Measurements from ENCODE around the gene SDC3. TPM values are rescaled to one million over a fixed set of nuclear protein-coding genes. Genes with fewer than 3 reads are reported as not detected.

SDC3 gene
- total and polyA plus RNA-seq, 2 donors (not counting 1 experiment from before 2014, with no cell fraction given), result 0.30 to 4.6 TPM

DNA sequence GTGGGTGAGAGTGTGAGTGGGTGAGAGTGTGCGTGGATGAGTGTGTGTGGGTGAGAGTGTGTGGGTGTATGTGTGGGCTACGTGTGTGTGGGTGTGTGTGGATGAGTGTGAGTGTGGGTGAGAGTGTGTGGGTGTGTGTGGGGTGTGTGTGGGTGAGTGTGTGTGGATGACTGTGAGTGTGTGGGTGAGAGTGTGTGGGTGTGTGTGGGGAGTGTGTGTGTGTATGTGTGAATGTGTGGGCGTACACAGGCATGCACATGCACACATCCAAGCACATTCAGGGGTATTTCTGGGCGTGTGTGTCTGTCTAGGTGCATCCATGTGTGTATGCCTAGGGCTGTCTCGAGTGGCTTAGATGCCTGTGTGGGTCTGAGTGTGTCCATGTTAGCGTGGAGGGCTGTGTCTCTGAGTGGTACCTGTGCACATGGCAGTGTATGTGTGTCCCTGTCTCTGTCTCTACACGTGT, 14.0 kb downstream of the SDC3 start:
- Histone ChIP-seq H3K36me3 (replicated peaks in 1 of 2; ENCODE audit: control extremely low read depth in 1 of 2, control insufficient read depth in 1 of 2, extremely low read depth in 1 of 2, insufficient read depth in 2 of 2, low read length in 1 of 2) (no peaks in the 10 kb centered on the region), H3K4me3 (ENCODE audit: control extremely low read depth in 1 of 5, extremely low read depth in 1 of 5, insufficient read depth in 1 of 5, low read depth in 2 of 5, low read length in 4 of 5) (no peak overlapping the region), H3K4me1 (ENCODE audit: control insufficient read depth in 2 of 2, insufficient read depth in 2 of 2, low read length in 2 of 2) (peaks cover 13 to 22% of the 10 kb centered on the region in 2 donors), H3K27me3 (replicated peaks in 1 of 4; ENCODE audit: control extremely low read depth in 1 of 4, control insufficient read depth in 3 of 4, insufficient read depth in 4 of 4, low read length in 3 of 4) (peaks cover 0 to 29% (median 10%) of the 10 kb centered on the region in 4 experiments), H4K20me1 (ENCODE audit: control insufficient read depth, insufficient read depth, low read length, poor library complexity, severe bottlenecking) (no peaks in the 10 kb centered on the region), H3K9ac (ENCODE audit: low read length) (no peak overlapping the region), H3K9me3 (ENCODE audit: control extremely low read depth in 1 of 3, control insufficient read depth in 2 of 3, insufficient read depth in 1 of 3, low read length in 2 of 3) (peaks cover 0 to 7% (median 0%) of the 10 kb centered on the region in 3 donors), H3K4me2 (replicated peaks; ENCODE audit: low read depth, low read length, poor library complexity, severe bottlenecking) (no peak overlapping the region), H3K79me2 (ENCODE audit: control insufficient read depth, insufficient read depth, low read length) (no peaks in the 10 kb centered on the region), H2AFZ (ENCODE audit: insufficient read depth, low read depth, low read length, poor library complexity, severe bottlenecking) (no peak overlapping the region), H3K27ac (ENCODE audit: low read length in 2 of 2) (no peak overlapping the region)
- WGBS (ENCODE audit: insufficient coverage), result 62% methylated on average over 5 of the region's 7 CpGs
- intact Hi-C loops (cut with micrococcal nuclease), result no loop called here
- Mint-ChIP-seq H3K4me1 (peaks cover 20% of the 10 kb centered on the region), H3K27ac (no peak overlapping the region), H3K27me3 (peaks cover 34% of the 10 kb centered on the region), H3K9me3 (ENCODE audit: insufficient read depth) (no peaks in the 10 kb centered on the region), H3K4me3 (no peak overlapping the region)
- DNase-seq, result no peak
- CTCF ChIA-PET, result no interaction called here
- TF ChIP-seq, protein P1, sequence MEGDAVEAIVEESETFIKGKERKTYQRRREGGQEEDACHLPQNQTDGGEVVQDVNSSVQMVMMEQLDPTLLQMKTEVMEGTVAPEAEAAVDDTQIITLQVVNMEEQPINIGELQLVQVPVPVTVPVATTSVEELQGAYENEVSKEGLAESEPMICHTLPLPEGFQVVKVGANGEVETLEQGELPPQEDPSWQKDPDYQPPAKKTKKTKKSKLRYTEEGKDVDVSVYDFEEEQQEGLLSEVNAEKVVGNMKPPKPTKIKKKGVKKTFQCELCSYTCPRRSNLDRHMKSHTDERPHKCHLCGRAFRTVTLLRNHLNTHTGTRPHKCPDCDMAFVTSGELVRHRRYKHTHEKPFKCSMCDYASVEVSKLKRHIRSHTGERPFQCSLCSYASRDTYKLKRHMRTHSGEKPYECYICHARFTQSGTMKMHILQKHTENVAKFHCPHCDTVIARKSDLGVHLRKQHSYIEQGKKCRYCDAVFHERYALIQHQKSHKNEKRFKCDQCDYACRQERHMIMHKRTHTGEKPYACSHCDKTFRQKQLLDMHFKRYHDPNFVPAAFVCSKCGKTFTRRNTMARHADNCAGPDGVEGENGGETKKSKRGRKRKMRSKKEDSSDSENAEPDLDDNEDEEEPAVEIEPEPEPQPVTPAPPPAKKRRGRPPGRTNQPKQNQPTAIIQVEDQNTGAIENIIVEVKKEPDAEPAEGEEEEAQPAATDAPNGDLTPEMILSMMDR (IDR thresholded peaks at IDR 0.05), result no peak
- TF ChIP-seq EZH2 (IDR thresholded peaks at IDR 0.05; ENCODE audit: borderline replicate concordance, insufficient read depth, low read depth, low read length, poor library complexity, severe bottlenecking), result no peak
- POLR2A ChIA-PET, result no interaction called here
- no peak for ATAC-seq (ENCODE audit: low read depth)

DNA sequence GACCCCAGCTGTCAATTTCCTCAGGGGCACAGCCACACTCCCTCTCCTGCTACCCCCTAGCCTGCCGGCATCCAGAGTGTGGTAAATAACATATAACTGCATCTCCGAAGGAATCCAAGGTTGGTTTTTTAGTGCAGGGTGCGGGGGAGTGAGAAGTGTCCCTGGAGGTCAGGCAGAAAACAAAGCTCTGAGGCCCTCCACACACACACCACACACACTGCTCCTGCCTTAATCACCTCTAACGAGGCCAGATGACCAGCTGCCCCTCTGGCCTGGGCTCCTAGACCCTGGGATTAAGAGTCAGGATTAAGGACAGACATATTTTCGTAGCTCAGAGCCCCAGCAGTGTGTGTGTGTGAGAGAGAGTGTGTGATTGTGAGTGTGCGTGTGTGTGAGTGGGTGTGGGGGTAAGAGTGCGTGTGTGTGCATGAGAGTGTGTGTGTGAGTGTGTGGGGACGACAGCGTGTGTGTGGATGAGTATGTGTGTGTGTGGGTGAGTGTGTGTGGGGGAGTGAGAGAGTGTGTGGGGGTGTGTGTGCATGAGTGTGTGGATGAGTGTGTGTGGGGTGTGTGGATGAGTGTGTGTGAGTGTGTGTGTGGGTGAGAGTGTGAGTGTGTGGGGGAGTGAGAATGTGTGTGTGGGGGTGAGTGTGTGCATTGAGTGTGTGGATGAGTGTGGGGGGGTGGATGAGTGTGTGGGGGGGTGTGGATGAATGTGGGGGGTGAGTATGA, 14.6 kb downstream of the SDC3 start:
- CTCF ChIA-PET, result no interaction called here
- peaks cover 40% of the 10 kb centered on the region for H3K27me3 Mint-ChIP-seq
- WGBS (ENCODE audit: insufficient coverage), result 84% methylated on average over 6 of the region's 9 CpGs

More for the DNA sequence above, 14.6 kb downstream of the SDC3 start:
- DNase-seq (no peak), ATAC-seq (ENCODE audit: low read depth) (no peak)
- H3K4me3 Mint-ChIP-seq, result no peak overlapping the region
- peaks cover 0 to 7% (median 0%) of the 10 kb centered on the region in 3 donors for H3K9me3 ChIP-seq (ENCODE audit: control extremely low read depth in 1 of 3, control insufficient read depth in 2 of 3, insufficient read depth in 1 of 3, low read length in 2 of 3)
- no peaks in the 10 kb centered on the region for H4K20me1 ChIP-seq (ENCODE audit: control insufficient read depth, insufficient read depth, low read length, poor library complexity, severe bottlenecking)
- no peaks in the 10 kb centered on the region for H3K9me3 Mint-ChIP-seq (ENCODE audit: insufficient read depth)
- H3K4me1 ChIP-seq (ENCODE audit: control insufficient read depth in 2 of 2, insufficient read depth in 2 of 2, low read length in 2 of 2), result peaks cover 13 to 22% of the 10 kb centered on the region in 2 donors
- H2AFZ ChIP-seq (ENCODE audit: insufficient read depth, low read depth, low read length, poor library complexity, severe bottlenecking), result no peak overlapping the region
- H3K4me2 ChIP-seq (replicated peaks; ENCODE audit: low read depth, low read length, poor library complexity, severe bottlenecking), result no peak overlapping the region
- H3K9ac ChIP-seq (ENCODE audit: low read length), result no peak overlapping the region
- no peak overlapping the region for H3K27ac ChIP-seq (ENCODE audit: low read length in 2 of 2)
- H3K4me3 ChIP-seq (ENCODE audit: control extremely low read depth in 1 of 5, extremely low read depth in 1 of 5, insufficient read depth in 1 of 5, low read depth in 2 of 5, low read length in 4 of 5), result no peak overlapping the region
- H3K4me1 Mint-ChIP-seq, result peaks cover 16% of the 10 kb centered on the region
- POLR2A ChIA-PET, result no interaction called here
- no peaks in the 10 kb centered on the region for H3K79me2 ChIP-seq (ENCODE audit: control insufficient read depth, insufficient read depth, low read length)
- no peak overlapping the region for H3K27ac Mint-ChIP-seq
- no peaks in the 10 kb centered on the region for H3K36me3 ChIP-seq (replicated peaks in 1 of 2; ENCODE audit: control extremely low read depth in 1 of 2, control insufficient read depth in 1 of 2, extremely low read depth in 1 of 2, insufficient read depth in 2 of 2, low read length in 1 of 2)
- peaks cover 0 to 33% (median 12%) of the 10 kb centered on the region in 4 experiments for H3K27me3 ChIP-seq (replicated peaks in 1 of 4; ENCODE audit: control extremely low read depth in 1 of 4, control insufficient read depth in 3 of 4, insufficient read depth in 4 of 4, low read length in 3 of 4)
- intact Hi-C loops (cut with micrococcal nuclease), result no loop called here
- TF ChIP-seq, protein P1 (IDR thresholded peaks at IDR 0.05), result no peak
- TF ChIP-seq EZH2 (IDR thresholded peaks at IDR 0.05; ENCODE audit: borderline replicate concordance, insufficient read depth, low read depth, low read length, poor library complexity, severe bottlenecking), result no peak

Measured in B cell (primary cell).